ENCODE measurements around the gene CBFA2T2.
A peak's percentile ranks its signal among the peaks of the same experiment; 100 is the strongest.
"Not testable (repeated sequence)": the region's sequence is repeated elsewhere in the genome, so short reads cannot be mapped to it uniquely, and the experiment has no call there.

CBFA2T2 gene

DNA sequence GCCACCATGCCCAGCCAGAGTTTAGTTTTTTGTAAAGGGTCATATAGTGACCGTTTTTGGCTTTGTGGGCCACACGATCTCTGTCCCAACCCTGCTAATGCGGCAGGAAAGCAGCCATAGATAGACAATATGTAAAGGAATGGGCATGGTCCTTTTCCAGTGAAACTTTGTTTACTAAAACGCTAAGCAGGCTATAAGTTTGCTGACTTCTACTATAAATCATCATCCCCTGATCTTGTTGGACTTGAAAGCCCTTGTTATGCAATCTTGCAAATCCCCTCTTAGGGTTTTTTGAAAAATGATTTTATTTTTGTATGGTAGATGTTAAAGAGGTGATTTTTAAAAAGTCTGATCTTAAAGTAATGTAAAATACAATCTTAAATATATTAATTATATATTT is 63.6 kb downstream of the CBFA2T2 start:
- no peak for DNase-seq

DNA sequence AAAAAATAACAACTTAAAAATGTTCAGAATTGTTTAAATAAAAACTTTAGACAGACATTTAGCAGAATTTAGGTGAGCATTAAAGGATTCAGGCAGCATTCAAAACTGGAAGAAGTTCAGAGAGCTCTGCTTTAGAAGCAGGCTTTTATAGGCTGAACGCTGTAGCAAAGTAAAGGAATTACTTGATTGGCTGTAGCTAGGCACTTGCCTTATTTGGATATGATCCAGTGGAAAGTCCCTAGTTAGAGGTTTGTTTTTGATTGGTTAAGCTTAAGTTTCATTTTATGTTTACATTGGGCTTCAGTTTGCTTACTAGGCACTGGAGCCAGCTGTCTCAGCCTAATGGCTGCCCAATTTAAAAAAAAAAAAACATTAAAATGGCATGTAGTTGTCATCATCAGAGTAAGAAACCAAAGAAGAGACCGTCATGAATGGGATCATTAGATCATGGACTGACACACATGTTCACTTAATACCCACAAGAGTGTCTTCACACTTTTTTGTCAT is 65.1 kb downstream of the CBFA2T2 start:
- peak; percentile 71 to 94 for DNase-seq

DNA sequence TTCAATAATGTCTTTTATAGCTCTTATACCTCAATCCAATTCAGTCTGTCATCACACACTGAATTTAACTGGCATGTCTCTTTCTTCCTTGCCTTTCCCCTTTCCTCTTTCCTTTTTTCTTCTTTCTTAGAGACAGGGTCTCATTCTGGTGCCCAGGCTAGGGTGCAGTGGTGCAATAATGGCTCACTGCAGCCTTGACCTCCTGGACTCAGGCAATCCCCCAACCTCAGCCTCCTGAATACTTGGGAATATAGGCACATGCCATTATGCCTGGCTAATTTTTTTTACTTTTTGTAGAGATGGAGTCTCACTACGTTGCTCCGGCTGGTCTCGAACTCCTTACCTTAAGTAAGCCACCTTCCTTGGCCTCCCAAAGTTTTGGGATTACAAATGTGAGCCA is 65.9 kb downstream of the CBFA2T2 start:
- DNase-seq: no peak

DNA sequence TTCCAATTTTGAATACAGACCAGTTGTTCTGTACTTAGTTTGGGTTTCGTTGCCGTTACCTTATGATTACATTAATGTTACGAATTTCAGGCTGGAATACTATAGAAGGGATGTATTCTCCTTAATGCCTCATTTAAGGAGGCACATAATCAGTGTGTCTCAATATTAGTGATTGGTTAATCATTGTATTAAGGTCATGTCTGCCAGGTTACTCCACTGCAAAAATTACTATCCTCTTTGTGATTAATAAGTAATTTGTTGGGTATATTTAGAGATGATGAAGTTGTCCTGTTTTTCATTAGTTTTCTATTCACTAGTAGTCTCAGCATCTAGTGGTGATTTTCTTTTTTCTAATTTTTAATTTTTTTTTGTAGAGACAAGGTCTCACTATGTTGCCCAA is 66.3 kb downstream of the CBFA2T2 start:
- no peak for DNase-seq

DNA sequence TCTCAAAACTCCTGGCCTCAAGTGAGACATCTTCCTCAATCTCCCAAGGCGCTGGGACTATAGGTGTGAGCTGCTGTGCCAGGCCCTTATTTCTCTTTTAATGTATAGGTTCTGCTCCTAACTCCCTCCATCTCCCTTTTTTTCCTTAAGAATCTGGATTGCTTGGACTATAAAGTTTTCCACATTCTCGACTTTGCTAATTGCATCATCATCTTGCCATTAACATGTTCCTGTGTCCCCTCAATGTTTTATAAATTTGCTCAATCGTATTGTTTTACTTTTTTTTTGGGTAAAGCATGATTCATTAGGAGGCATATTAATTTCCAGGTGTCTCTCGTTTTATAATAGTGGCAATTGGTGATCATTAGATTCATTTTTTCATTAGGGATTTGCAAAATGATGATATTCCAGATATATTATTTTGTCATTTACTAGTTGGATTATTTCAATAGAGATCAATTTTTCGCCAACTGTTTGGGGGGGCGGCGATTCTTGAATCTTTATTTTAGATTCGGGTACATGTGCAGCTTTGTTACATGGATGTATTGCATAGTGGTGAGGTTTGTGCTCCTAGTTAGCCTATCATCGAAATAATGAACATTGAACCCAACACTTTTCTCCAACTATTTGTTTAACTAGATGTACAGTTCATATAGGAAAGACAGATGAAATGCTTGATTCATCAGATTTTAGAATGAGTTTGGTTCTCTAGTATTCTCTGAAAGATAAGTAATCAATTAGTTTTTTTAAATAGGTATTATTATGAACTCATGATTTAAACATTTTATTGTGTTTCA is 68.7 kb downstream of the CBFA2T2 start:
- DNase-seq: no peak

DNA sequence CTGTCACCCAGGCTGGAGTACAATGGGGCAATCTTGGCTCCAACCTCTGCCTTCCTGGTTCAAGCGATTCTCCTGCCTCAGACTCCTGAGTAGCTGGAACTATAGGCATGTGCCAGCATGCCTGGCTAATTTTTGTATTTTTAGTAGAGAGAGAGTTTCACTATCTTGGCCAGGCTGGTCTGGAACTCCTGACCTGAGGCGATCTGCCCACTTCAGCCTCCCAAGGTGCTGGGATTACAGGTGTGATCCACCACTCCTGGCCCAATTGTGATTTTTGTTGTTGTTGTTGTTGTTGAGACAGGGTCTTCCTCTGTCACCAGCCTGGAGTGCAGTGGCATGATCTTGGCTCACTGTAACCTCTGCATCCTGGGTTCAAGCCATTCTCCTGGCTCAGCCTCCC is 69.3 kb downstream of the CBFA2T2 start:
- no peak for DNase-seq

DNA sequence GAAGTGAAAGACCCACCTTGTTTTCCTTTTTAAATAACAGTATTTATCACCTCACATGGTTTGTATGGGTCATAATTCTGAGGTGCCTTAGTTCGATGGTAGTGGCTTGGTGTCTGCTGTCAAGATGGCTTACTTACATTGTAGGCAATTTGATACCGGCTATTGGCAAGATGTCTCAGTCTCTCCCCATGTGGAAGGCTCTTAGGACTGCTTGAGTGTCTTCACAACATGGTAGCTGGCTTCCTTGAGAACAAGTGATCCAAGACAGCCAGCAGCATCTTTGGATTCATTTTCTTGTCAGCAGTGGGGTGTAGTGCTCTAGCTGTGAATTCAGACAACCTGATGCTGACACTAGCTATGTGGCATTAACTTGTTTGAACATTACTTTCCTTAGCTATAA is 70.1 kb downstream of the CBFA2T2 start:
- no peak for DNase-seq

DNA sequence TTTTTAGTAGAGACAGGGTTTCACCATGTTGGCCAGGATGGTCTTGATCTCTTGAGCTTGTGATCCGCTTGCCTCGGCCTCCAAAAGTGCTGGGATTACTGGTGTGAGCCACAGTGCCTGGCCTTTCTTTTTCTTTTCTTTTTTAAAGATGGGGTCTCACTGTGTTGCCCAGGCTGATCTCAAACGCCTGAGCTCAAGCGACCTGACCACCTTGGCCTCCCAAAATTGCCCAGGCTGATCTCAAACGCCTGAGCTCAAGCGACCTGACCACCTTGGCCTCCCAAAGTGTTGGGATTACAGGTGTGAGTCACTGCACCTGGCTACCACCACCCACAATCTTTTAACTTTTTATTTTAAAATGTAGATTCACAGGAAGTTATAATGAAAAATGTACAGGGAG is 71.2 kb downstream of the CBFA2T2 start:
- DNase-seq: not testable (repeated sequence)

DNA sequence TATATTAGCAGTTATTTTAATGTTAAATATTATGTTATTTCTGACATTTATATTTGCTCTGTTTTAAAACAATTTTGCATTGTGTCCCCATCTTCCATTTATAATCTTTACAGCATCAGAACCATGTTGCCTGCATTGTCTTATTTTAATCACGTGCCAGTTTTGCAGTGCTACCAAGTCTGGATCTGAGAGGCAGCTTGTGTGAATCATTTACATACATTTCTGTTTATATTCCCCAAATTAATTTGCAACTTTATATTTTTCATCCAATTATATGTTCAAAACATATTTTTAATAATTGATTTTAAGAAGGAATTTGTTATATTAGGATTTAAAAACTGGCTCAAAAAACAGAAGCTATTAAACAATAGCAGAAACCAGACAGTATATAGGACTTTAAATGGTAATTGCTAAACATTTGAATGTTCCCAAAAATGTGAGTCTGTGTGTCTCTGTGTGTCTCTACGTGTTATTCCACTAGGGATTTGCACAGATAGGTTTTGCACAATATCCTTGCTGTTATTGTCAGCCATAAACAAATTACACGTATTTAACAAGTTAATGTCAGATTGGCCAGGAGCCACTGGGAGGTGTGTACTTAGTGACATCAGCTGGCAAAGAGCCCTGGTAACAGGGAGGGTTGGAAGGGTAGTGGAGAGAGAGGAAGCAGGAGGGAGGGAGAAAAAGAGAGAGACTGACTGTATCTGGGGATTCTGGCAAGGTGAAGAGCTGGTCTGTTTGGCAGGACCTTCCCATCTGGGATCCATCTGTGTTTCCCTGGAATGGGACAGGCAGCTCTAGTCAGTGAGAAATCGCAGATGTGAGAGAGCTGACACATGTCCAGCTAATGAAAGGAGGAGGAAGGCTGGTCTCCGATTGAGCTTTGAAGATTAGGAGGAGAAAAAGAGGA is 72.1 kb downstream of the CBFA2T2 start:
- no peak for DNase-seq

DNA sequence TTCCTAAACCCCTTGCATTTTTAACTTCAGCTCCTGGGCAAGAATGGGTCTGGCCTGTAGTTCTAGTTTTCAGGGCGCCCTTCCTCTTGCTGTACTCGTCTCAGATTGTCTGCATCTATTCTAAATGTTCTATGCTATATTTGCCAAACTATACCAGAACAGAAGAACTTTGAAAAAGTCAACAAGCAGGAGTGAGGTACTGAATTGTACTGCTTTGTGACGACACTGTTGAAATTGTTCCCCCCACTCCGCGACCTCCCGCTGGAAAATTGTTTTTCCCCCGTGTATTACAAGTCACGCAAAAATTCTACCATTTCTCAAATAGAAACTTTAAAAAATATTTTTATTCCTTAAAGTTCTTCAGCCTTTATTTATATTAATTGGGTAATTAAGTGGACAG is 73.9 kb downstream of the CBFA2T2 start:
- DNase-seq: no peak

DNA sequence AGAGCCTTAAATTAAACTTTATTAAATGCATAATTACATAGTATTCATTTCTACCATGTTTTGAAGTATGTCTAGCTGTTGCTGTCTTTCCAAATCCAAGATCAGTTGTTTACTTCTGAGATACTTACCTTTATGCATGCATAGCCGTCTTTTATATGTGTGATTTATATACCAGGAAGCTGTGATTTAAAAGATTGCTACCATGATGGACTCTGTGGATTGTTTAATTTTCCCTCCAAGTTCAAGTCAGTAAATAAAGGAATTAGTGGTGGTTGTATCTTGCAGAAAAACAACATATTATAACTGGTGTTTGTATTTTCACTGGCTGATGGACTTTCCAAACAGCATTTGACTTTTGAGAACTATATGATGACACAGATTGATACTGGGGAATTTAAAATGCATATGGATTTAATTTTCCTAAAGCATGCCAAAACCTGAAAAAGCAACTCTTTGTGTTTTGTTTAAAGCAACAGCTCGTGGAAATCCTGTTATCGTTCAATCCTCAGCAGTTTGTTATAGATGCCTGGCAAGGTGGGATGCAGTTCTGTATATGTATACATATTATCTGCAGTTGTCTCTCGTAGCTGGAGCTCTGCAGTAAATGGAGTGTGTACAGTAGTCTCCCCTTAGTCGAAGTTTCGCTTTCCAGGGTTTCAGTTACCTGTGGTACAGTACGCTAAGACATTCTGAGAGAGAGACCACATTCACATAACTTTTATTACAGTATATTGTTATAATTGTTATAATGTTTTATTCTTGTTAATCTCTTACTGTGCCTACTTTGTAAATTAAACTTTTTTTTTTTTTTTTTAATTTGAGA is 77.1 kb downstream of the CBFA2T2 start:
- DNase-seq: no peak

DNA sequence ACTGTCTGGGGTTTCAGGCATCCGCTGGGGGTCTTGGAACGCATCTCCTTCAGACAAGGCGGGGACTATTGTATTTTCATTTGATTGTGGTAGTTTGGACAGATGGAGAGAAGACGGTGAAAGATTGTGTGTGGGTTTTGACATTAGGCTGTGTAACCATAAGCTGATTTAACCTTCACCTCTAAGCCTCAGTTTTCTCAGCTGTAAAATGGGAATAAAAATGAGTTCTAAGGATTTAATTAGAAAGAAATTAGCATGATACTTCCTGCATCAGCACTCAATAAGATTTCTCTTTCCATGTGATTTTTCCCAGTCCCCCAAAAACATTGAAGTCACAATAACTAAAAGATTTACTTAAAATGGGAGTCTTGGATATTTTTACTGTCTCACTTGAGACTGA is 78.1 kb downstream of the CBFA2T2 start:
- DNase-seq: no peak

DNA sequence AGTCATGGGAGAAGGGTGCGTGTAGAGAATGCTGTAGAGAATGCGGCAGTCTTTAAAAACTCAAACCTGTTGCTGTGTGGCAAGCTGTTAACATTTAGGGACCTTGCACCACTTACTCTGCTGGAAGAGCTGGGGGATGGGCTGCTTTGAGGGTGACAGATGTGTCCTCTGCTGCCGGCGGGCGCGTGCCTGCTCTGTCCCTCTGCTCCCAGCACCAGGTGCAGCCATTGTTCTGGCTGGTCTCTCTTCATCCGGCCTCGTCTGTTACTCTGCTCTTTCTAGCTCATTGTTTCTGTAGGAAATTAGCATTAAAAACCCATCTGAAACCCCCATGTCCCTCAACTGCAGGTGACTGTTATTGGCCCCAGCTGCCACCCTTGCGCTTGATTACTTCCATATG is 78.5 kb downstream of the CBFA2T2 start:
- no peak for DNase-seq

DNA sequence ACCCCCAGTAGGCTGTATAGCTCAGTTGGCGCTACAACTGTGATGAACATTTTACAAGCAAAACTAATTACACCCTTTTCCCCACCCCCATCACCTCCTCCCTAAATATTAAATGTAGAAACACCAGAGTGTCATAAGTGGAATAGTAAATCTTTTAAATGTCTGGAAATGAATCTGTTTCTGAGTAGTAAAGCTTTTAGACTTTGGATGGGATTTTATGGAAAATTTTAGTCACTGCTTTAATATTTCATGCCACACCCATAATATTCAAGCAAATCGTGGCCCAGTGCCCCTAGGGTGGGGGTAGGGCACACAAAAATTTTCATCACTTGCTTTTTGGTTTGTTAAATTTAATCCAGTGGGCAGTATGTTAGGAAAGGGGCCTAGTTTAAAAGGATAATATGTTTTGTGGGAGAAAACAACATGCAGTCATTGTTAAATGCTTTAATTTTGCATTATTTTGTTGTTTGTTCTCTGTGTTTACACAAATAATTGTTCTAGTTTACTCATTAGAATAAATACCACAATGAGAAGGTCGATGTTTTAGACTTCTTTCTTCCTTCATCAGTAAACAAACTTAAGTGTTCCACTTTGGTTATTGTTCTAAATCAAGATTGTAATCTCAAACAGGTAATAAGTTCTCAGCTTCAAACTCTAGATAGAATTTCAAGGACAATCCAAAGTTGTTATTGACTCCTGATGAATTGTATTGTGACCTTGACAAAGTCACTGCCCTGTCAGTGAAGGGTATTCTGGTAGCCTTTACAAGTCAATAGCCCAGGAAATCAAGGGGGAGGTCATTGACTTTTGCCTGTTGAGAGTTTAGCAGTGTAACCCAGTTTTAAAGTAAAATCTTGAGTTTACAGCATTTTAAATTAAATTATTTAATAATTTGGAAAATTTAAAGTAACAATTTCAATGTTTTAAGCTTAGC is 79.2 kb downstream of the CBFA2T2 start:
- no peak for DNase-seq

DNA sequence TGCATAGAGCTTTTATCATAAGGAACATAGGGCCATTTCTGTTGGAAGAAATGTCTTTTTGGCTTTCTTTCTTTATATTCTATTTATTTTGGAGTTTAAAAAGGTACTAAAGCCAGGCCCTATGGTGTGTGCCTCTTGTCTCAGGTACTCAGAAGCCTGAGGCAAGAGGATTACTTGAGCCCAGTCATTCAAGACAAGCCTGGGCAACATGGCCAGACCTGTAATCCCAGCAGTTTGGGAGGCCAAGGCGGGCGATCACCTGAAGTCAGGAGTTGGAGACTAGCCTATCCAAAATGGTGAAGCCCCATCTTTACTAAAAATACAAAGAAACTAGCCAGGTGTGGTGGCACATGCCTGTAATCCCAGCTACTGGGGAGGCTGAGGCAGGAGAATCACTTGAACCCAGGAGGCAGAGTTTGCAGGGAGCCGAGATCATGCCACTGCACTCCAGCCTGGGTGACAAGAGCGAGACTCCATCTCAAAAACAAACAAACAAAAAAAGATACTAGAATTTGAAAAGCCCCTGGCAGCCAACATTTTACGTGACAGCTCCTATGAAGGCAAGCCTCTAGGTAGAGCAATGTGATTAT is 80.0 kb downstream of the CBFA2T2 start:
- DNase-seq: no peak

DNA sequence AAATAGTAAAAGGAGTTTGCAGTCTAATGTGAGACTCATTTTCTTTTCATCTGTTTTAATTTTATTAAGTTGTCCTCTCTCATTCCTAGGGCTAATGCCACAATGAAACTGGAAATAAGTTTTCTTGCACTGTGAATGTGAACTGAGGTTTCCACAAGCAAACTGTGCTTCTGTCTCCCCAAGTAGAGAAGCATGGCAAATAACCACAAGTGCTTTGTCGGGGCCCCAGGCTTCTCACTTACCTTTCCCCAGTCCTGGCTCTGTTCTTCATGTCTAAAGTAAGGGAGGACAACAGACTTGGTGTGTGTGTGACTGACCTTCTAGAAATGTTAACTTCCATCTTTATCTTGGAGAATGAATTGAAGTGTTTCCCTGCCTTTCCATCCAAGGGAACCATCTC is 80.8 kb downstream of the CBFA2T2 start:
- DNase-seq: no peak

DNA sequence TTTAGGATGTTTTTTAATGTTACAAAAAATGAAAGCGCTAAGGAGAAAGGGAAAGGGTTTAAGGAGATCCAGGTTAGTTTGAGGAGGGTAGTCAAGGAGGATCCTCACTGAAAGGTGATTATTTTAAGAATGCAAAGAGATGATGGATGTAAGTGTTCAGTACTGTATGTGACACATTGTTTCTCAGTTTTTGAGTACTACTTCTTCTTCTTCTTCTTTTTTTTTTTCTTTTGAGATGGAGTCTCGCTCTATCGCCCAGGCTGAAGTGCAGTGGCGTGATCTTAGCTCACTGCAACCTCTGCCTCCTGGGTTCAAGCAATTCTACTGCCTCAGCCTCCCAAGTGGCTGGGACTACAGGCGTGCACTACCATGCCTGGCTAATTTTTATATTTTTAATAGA is 83.4 kb downstream of the CBFA2T2 start:
- not testable (repeated sequence) for DNase-seq

DNA sequence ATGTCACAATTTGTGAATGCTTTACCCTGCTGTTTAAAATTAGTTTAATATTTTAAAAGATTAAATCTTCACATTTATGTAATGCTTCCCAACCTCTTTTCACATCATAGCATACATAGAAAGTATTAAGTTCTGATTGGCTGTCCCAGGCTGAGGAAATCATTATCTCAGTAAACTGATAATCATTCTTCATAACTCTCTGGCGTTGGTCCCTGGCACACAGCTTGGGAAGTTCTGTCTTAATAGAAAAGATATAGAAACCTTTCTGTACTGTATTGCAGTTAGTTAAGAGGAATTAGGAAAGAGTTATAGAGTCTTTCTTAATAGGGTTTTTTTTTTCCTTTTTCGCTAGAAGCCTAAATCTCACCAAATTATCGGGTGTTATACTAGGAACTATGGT is 85.4 kb downstream of the CBFA2T2 start:
- no peak for DNase-seq

DNA sequence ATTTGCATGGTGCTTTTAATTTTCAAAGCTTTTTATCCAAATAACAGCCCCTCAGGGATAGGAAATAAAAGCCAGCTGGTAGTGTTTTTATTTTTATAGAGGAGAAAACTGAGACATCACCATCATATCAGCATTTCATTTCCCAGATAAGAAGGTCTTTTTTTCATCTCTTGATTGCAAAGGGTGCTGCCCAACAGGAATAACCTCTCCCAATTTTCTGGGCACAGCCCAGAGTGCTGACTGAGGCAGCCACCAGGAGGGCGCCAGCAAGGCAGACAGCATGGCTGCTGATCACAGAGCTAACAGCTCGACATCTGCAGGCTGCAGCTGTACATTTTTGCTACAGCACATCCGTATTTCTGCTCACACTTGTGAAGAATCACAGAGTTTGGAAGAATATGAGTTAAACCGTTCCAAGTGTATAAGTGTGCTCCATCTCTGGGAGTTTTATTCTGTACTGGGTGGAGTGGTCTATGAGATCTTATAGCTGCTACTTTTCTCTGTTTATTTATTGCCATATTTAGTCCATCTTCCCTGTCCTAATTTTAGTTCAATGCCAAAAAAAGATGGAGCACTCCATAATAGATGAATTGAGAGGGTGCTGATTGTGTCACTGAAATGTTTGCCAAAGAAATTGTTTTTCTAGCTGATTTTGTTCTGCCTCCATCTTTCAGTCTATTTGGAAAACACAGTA is 86.7 kb downstream of the CBFA2T2 start:
- DNase-seq: no peak

DNA sequence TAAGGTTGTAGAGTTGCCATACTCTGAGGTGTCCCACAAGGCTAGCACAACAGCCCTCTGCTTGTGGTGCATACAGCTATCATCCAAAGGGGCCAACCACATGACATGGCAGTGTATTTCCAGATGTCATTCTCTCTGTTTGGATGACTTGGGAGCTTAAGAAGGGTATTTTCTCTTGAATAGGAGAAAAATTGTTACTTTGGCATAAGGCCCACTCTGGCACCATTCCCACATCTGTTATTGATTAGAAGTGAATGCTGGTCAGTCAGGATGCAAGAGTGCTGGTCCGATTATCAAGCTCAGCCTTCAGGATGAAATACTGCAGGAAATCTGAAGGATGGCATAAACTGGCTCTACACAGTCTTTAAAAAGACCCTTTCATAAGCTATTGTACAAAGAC is 88.6 kb downstream of the CBFA2T2 start:
- no peak for DNase-seq

DNA sequence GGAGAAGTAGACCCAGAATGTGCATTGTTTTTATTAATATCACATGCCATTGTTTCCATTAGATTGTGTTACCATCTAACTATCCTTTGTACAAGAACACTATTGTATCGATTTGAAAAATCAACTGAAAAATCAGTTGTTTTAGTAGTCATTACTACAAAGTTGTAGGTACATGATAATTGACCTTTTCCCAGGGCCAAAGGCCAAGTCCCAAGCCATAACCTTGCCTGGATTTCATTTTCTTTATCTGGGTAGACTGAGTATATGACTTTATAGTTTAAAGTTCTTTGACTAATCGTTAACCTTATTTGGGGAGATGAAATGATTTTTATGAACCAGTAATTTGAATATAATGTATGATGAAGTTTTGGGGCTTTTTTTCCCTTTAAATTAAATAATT is 93.2 kb downstream of the CBFA2T2 start:
- DNase-seq: no peak

Measured in CD4-positive, alpha-beta T cell treated with Interferon alpha-2 for 1 hour (primary cell).